ENCODE measurements around the gene GLIS2.

- TF ChIP-seq MAZ (IDR thresholded peaks at IDR 0.05; ENCODE audit: borderline replicate concordance, low read depth, low read length) (no peak), CTCF (conservative IDR thresholded peaks at IDR 0.05; ENCODE audit: low read depth, low read length) (no peak), POLR2A (IDR thresholded peaks at IDR 0.05; ENCODE audit: low read depth, low read length) (no peak), RFX5 (IDR thresholded peaks at IDR 0.05; ENCODE audit: low read depth, low read length) (no peak), FOS (IDR thresholded peaks at IDR 0.05; ENCODE audit: low read depth, low read length) (no peak), RCOR1 (IDR thresholded peaks at IDR 0.05; ENCODE audit: insufficient replicate concordance, low read length) (no peak), USF2 (IDR thresholded peaks at IDR 0.05; ENCODE audit: low read depth, low read length) (no peak), MXI1 (IDR thresholded peaks at IDR 0.05; ENCODE audit: borderline replicate concordance, low read depth, low read length) (no peak), CEBPB (IDR thresholded peaks at IDR 0.05; ENCODE audit: low read depth, low read length) (no peak), CHD1 (IDR thresholded peaks at IDR 0.05; ENCODE audit: low read depth, low read length) (no peak), ELK1 (IDR thresholded peaks at IDR 0.05; ENCODE audit: borderline replicate concordance, low read depth, low read length) (no peak), RAD21 (IDR thresholded peaks at IDR 0.05; ENCODE audit: low read length) (no peak), MAFK (IDR thresholded peaks at IDR 0.05; ENCODE audit: low read depth, low read length) (no peak), NFE2L2 (IDR thresholded peaks at IDR 0.05; ENCODE audit: low read depth, low read length) (no peak)
Measured at GRCh38 chr16:4277987-4278513, 37.8 kb upstream of the GLIS2 start.

Data from IMR-90 (cell line).